Ectodermal cell (in vitro differentiated cells): ENCODE data around the gene NINJ1.

Experiments
- H3K27ac ChIP-seq: 2 replicates; pipeline ENCODE4 v1.7.0; 2013; ENCODE audit warnings: mild to moderate bottlenecking, low read depth, low read length; ENCODE audit not compliant: insufficient read depth, poor library complexity, severe bottlenecking
- H3K27me3 ChIP-seq: 2 replicates; pipeline ENCODE4 v1.7.0; 2013; ENCODE audit warnings: mild to moderate bottlenecking, low read length; ENCODE audit not compliant: insufficient read depth, control insufficient read depth, poor library complexity, severe bottlenecking
- H3K36me3 ChIP-seq: one replicate; pipeline ENCODE4 v1.7.0; 2013; ENCODE audit warnings: low read length; ENCODE audit not compliant: control insufficient read depth, insufficient read depth
- H3K4me1 ChIP-seq: one replicate; pipeline ENCODE4 v1.7.0; 2013; ENCODE audit warnings: low read length; ENCODE audit not compliant: control insufficient read depth, insufficient read depth
- H3K4me3 ChIP-seq: 2 replicates; pipeline ENCODE4 v1.7.0; 2013; ENCODE audit warnings: low read depth, low read length, control low read depth; ENCODE audit not compliant: insufficient read depth
- H3K9me3 ChIP-seq: 2 replicates; pipeline ENCODE4 v1.7.0; 2013; ENCODE audit warnings: mild to moderate bottlenecking, low read length, moderate library complexity; ENCODE audit not compliant: control insufficient read depth
- WGBS, 2 experiments: methylation state at CpG; one replicate each; pipeline ENCODE4 v1.1.7; 2013; ENCODE audit warnings: missing lambda C conversion rate in 2 of 2; 5-methylcytosine and 5-hydroxymethylcytosine counted together

The NINJ1 gene

DNA sequence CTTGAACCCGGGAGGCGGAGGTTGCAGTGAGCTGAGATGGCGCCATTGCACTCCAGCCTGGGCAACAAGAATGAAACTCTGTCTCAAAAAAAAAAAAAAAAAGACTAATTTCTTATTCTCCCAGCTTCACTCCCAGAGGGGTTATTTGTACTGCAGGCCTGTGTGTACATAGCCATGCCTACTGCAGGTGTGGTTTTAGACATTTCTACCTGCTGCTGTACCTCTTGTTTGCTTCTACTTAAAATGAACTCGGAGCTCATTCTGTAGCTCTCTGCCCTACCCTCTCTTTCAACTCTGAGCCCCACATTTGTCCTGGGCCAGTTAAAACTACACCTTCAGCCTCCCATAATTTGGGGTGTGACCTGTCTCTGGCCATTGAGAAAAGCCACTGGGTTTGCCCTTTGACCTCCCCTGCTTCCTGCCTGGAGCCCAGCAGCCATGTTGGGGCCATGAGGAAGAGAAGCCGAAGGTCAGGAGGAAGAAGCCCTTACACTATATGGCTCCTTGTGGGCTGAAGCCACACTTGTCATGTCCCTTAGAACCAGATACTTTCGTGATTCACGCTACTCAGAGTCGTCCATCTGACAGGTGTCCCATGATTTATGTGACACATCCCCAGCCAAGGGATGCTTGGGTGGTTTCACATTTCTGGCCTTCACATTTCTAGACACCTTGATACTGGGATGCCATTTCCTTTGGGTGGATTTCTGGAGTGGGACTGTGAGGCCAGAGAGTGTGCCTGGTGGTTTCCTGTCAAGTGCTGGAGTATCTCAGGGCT is 47.4 kb downstream of the NINJ1 start:
- Histone ChIP-seq H3K36me3 (no peaks in the 10 kb centered on the region), H3K9me3 (no peaks in the 10 kb centered on the region), H3K27ac (no peak overlapping the region), H3K4me3 (no peak overlapping the region), H3K4me1 (no peaks in the 10 kb centered on the region), H3K27me3 (no peaks in the 10 kb centered on the region)
- 91 to 95% methylated on average over 8 of the region's 8 CpGs for WGBS, 2 experiments

DNA sequence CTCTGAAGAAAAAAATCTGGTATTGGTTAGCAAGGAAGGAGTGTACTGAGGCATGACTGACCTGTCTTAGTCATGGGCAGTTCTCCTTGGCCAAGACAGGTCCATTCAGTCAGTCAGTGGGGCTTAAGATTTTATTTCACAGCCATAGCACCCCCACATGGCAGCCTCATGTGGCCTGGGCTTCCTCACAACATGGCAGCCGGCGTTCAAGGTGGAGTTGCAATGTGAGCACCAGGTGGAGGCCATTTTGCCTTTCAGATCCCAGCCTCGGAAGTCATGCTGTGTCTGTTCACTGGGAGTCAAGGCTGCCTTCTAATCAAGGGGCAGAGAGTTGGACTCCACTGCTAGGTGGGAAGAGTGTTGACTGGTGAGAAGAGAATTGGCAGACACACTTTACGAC is 48.4 kb downstream of the NINJ1 start:
- WGBS, 2 experiments = 92 to 99% methylated on average over 4 of the region's 4 CpGs
- Histone ChIP-seq H3K36me3 (no peaks in the 10 kb centered on the region), H3K9me3 (no peaks in the 10 kb centered on the region), H3K27me3 (no peaks in the 10 kb centered on the region), H3K27ac (no peak overlapping the region), H3K4me3 (no peak overlapping the region), H3K4me1 (no peaks in the 10 kb centered on the region)

DNA sequence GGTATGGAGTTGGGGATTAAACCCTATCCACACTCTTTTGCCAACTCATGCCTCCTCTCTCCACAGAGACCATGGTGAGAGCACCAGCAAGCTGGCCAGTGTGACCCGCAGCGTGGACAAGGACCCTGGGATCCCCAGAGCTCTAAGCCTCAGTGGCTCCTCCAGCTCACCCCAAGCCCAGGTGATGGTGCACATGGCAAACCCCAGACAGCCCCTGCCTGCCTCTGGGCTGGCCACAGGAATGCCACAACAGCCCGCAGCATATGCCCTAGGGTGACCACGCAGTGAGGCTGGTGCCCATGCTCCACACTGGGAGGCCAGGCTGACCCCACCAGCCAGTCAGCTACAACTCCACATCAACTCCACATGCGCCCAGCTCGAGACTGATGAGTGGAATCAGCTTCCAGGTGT is 49.6 kb downstream of the NINJ1 start:
- Histone ChIP-seq H3K36me3 (no peaks in the 10 kb centered on the region), H3K27me3 (no peaks in the 10 kb centered on the region), H3K27ac (no peak overlapping the region), H3K4me1 (no peaks in the 10 kb centered on the region), H3K4me3 (no peak overlapping the region), H3K9me3 (no peaks in the 10 kb centered on the region)
- WGBS, 2 experiments = 95% methylated on average over 6 of the region's 6 CpGs

DNA sequence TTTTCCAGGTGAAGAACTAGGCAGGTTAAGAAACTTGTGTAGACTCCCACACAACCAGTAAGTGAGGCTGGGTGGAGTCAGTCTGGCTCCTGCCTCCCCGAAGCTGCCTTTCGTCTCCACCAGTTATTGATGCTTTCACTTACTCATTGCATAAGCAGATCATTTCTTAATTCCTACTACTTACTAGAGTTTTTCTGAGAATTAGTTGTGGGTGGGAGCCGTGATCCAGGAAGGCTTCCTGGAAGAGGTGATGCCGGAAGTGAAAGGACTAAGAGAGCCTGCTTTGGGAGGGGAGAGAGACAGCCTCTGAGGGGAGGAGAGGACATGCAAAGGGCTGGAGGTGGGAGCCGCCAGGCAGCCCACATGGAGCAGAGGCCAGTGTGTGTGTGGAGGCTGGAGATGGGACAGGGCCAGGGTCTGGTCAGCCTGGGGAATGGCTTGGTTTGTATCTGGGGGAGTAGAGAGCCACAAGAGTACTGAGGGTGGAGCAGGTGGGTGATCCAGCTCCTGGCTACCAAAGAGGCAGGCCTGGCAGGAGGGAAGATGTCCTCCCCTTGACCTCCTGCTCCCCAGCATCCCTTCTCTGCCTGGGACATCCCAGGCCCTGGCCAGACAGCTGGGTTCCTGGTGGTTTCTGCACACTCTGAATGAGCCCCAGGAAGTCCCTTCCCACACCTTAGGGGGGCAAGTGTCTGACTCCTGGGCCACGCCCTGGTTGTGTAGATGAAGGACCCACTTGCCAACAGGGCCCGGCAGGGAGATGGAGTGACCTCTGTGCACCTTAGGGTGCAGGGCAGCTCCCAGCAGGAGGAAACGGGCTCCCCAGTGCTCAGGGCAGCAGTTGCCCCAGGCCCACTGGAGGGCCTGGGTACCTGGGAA is 50.2 kb downstream of the NINJ1 start:
- Histone ChIP-seq H3K27ac (no peak overlapping the region), H3K4me1 (no peaks in the 10 kb centered on the region), H3K27me3 (no peaks in the 10 kb centered on the region), H3K9me3 (no peaks in the 10 kb centered on the region), H3K36me3 (no peaks in the 10 kb centered on the region), H3K4me3 (no peak overlapping the region)
- 89 to 93% methylated on average over 8 of the region's 8 CpGs for WGBS, 2 experiments

DNA sequence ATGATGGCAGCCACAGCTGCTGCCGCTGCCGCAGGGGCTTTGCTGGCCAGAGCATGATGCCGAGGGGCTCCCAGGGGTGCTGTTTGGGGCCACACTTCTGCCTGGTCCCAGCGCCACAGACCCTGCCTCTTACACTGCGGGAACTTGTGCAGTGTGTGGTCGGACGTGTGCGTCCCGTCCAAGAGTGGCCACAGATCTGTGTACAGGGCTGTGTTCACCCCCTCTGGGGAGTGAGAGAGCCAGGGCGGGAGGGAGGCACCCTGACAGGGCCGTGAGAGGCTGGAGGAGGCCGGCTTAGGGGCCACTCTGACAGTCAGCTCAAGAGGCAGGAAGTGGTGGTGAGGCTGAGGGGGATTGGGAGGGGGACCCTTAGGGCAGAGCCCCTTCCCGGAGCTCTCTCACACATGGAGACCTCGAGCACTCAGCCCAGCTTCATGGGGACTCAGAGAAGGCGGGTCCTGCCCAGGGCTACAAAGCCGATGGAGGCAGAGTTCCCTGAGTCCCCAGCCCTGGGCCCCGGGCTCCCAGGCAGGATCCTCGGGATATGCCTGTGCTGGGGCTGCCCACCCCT is 51.1 kb downstream of the NINJ1 start:
- H3K4me3 ChIP-seq = no peak overlapping the region
- no peaks in the 10 kb centered on the region for H3K4me1 ChIP-seq
- H3K27ac ChIP-seq = no peak overlapping the region
- H3K36me3 ChIP-seq = no peaks in the 10 kb centered on the region
- H3K27me3 ChIP-seq = no peaks in the 10 kb centered on the region
- 86% methylated on average over 18 of the region's 18 CpGs for WGBS, 2 experiments
- no peaks in the 10 kb centered on the region for H3K9me3 ChIP-seq

DNA sequence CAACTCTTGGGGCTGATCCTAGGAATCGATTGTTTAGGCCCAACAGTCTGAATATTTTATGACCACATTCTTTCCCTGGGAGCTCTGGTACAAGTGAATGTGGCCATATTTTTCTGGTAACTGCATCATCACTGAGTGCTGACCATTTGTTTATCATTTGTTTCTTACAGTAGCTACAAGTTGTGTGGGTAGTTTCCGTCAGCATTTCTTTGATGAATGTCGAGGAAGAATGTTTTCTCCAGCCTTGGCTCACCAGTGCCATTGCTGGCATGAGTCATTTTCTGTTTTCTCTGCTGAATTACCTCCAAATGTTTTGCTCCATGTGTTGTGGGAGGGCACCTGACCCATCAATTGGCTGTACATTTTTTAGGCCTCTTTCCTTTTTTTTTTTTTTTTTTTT is 52.1 kb downstream of the NINJ1 start:
- no peak overlapping the region for H3K4me3 ChIP-seq
- no peak overlapping the region for H3K27ac ChIP-seq
- 94 to 96% methylated on average over 3 of the region's 3 CpGs for WGBS, 2 experiments
- no peaks in the 10 kb centered on the region for H3K27me3 ChIP-seq
- no peaks in the 10 kb centered on the region for H3K9me3 ChIP-seq
- no peaks in the 10 kb centered on the region for H3K4me1 ChIP-seq
- H3K36me3 ChIP-seq = no peaks in the 10 kb centered on the region

DNA sequence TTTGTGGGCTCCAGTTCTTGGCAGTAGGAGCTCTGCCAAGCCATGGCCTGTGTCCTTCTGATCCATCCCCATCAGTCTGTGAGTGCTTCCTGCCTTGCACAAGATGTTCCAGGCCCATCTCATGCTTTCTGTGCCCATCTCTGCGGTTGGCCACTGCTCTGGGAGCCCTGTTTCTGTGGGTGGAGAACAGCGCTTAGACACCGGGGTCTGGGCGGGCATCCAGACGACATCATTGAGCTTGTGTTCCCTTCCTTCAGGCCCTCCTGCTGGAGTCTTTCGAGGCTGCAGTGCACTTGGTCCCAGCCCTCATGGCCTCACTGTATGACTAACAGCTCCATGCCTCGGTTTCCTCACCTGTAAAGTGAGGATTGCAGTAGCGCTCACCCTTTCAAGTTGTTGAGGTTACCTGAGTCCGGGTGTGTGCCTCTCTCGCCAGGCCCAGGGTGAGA is 52.9 kb downstream of the NINJ1 start:
- H3K4me3 ChIP-seq = no peak overlapping the region
- WGBS, 2 experiments = 95 to 96% methylated on average over 10 of the region's 10 CpGs
- H3K27me3 ChIP-seq = no peaks in the 10 kb centered on the region
- H3K27ac ChIP-seq = no peak overlapping the region
- H3K4me1 ChIP-seq = no peaks in the 10 kb centered on the region
- H3K36me3 ChIP-seq = no peaks in the 10 kb centered on the region
- H3K9me3 ChIP-seq = no peaks in the 10 kb centered on the region

DNA sequence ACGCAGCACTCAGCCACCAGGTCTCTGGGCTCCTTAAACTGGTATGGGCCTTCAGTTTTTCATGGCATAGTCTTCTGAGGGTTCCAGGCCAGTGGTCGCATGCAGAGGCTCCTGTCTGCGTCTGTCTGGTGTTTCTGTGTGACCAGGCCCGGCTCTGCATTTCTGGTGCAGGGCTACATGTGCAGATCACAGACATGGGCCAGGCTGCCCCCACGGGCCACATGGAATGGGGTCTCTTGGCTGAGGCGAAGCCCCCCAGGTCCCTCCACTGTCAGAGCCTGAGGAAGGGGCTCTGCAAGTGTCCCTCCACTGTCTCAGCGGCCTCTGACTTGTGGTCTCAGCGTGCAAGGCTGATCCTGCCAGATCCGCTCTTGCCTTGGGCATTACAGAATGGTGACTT is 53.6 kb downstream of the NINJ1 start:
- no peaks in the 10 kb centered on the region for H3K4me1 ChIP-seq
- H3K36me3 ChIP-seq = no peaks in the 10 kb centered on the region
- H3K27ac ChIP-seq = no peak overlapping the region
- H3K27me3 ChIP-seq = no peaks in the 10 kb centered on the region
- 88 to 89% methylated on average over 9 of the region's 9 CpGs for WGBS, 2 experiments
- no peaks in the 10 kb centered on the region for H3K9me3 ChIP-seq
- H3K4me3 ChIP-seq = no peak overlapping the region

DNA sequence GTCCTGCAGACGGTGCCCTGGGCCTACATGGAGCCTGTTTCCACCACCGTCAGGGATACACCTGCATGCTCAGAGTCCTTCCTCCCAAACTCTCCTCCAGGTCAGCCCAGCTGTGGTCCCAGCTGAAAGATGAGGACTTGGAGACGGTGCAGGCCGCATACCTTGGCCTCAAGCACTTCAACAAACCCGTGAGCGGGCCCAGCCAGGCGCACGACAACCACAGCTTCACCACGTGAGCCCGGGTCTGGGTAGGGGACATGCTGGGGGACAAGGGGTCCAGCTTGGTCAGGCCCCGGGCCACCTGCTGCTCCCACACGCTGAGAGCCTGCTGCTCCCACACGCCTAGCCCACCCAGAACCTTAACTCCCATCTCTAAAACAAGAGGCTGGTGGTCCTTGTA is 54.7 kb downstream of the NINJ1 start:
- H3K4me1 ChIP-seq = no peaks in the 10 kb centered on the region
- H3K9me3 ChIP-seq = no peaks in the 10 kb centered on the region
- no peaks in the 10 kb centered on the region for H3K27me3 ChIP-seq
- no peak overlapping the region for H3K27ac ChIP-seq
- no peaks in the 10 kb centered on the region for H3K36me3 ChIP-seq
- H3K4me3 ChIP-seq = no peak overlapping the region
- 92 to 94% methylated on average over 13 of the region's 13 CpGs for WGBS, 2 experiments

DNA sequence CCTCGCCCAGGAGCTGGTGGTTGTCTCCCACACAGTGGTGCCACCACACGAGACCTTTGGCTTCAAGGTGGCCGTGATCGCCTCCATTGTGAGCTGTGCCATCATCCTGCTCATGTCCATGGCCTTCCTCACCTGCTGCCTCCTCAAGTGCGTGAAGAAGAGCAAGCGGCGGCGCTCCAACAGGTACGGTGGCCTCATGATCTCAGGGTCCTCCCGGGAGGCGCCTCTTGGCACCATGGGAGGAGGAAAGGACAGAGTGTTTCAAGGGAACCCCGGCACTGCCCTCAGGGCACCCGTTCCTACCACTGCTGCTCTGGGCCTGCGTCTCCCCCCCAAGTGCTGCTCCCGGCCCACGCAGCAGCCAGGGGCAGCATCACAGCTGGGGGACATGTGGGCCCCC is 56.2 kb downstream of the NINJ1 start:
- WGBS, 2 experiments = 95 to 96% methylated on average over 16 of the region's 16 CpGs
- Histone ChIP-seq H3K9me3 (no peaks in the 10 kb centered on the region), H3K27me3 (no peaks in the 10 kb centered on the region), H3K4me3 (no peak overlapping the region), H3K36me3 (no peaks in the 10 kb centered on the region), H3K27ac (no peak overlapping the region), H3K4me1 (no peaks in the 10 kb centered on the region)
